ENCODE data around the gene SLC25A53. TPM values are rescaled to one million over a fixed set of nuclear protein-coding genes. Genes with fewer than 3 reads are reported as not detected.

The SLC25A53 gene
- total and polyA plus RNA-seq, 2 of the 4 experiments (the other 2 are of a cell fraction) = 3.7 to 5.9 TPM

DNA sequence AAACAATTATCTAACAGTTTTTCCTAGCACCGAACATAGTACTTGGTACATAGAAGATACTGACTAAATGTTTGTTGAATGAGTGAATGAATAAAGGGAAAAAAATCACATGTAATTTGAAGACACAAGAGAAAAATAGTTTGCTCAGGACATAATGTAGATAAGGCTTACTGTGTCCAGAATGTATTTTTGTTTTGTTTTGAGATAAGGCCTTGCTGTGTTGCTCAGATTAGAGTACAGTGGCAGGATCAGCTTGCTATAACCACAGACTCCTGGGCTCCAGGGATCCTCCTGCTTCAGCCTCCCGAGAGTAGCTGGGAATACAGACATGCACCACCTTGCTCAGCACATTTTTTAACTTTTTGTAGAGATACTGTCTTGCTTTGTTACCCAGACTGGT lies 16.0 kb upstream of the SLC25A53 start:
- no peak overlapping the region for H3K56ac ChIP-seq (ENCODE audit: extremely low read depth, insufficient read depth, low read length)
- H2BK20ac ChIP-seq (ENCODE audit: low read depth, low read length) = no peak overlapping the region
- no peaks in the 10 kb centered on the region for H3K9me1 ChIP-seq (ENCODE audit: insufficient read depth, low read length)
- no peak overlapping the region for H3K4ac ChIP-seq (ENCODE audit: low read depth, low read length)
- no peaks in the 10 kb centered on the region for H3K4me1 ChIP-seq (ENCODE audit: control insufficient read depth, insufficient read depth, low read length)
- no peaks in the 10 kb centered on the region for H3K9me3 ChIP-seq (ENCODE audit: control insufficient read depth, insufficient read depth, low read length)
- H4K91ac ChIP-seq (ENCODE audit: insufficient read depth, low read depth, low read length) = no peak overlapping the region
- TF ChIP-seq RCOR1 (IDR thresholded peaks at IDR 0.05; ENCODE audit: insufficient replicate concordance, low read length) = no peak
- TF ChIP-seq, protein P1, sequence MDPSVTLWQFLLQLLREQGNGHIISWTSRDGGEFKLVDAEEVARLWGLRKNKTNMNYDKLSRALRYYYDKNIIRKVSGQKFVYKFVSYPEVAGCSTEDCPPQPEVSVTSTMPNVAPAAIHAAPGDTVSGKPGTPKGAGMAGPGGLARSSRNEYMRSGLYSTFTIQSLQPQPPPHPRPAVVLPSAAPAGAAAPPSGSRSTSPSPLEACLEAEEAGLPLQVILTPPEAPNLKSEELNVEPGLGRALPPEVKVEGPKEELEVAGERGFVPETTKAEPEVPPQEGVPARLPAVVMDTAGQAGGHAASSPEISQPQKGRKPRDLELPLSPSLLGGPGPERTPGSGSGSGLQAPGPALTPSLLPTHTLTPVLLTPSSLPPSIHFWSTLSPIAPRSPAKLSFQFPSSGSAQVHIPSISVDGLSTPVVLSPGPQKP (IDR thresholded peaks at IDR 0.05; ENCODE audit: borderline replicate concordance, low read depth, low read length) = no peak
- TF ChIP-seq POLR2A (IDR thresholded peaks at IDR 0.05; ENCODE audit: low read depth, low read length) = no peak
- no peak for TF ChIP-seq SMC3 (IDR thresholded peaks at IDR 0.05; ENCODE audit: low read depth, low read length)
- TF ChIP-seq CEBPB (IDR thresholded peaks at IDR 0.05; ENCODE audit: low read depth, low read length) = no peak
- TF ChIP-seq NFE2L2 (IDR thresholded peaks at IDR 0.05; ENCODE audit: low read depth, low read length) = no peak
- no peak for TF ChIP-seq BHLHE40 (IDR thresholded peaks at IDR 0.05; ENCODE audit: low read depth, low read length)
- TF ChIP-seq MAFK (IDR thresholded peaks at IDR 0.05; ENCODE audit: low read depth, low read length) = no peak
- TF ChIP-seq, protein P2, sequence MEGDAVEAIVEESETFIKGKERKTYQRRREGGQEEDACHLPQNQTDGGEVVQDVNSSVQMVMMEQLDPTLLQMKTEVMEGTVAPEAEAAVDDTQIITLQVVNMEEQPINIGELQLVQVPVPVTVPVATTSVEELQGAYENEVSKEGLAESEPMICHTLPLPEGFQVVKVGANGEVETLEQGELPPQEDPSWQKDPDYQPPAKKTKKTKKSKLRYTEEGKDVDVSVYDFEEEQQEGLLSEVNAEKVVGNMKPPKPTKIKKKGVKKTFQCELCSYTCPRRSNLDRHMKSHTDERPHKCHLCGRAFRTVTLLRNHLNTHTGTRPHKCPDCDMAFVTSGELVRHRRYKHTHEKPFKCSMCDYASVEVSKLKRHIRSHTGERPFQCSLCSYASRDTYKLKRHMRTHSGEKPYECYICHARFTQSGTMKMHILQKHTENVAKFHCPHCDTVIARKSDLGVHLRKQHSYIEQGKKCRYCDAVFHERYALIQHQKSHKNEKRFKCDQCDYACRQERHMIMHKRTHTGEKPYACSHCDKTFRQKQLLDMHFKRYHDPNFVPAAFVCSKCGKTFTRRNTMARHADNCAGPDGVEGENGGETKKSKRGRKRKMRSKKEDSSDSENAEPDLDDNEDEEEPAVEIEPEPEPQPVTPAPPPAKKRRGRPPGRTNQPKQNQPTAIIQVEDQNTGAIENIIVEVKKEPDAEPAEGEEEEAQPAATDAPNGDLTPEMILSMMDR (conservative IDR thresholded peaks at IDR 0.05; ENCODE audit: low read depth, low read length) = no peak
- TF ChIP-seq, protein P3, sequence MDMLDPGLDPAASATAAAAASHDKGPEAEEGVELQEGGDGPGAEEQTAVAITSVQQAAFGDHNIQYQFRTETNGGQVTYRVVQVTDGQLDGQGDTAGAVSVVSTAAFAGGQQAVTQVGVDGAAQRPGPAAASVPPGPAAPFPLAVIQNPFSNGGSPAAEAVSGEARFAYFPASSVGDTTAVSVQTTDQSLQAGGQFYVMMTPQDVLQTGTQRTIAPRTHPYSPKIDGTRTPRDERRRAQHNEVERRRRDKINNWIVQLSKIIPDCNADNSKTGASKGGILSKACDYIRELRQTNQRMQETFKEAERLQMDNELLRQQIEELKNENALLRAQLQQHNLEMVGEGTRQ (IDR thresholded peaks at IDR 0.05; ENCODE audit: low read depth, low read length) = no peak
- TF ChIP-seq RFX5 (IDR thresholded peaks at IDR 0.05; ENCODE audit: low read depth, low read length) = no peak
- no peak for TF ChIP-seq MXI1 (IDR thresholded peaks at IDR 0.05; ENCODE audit: borderline replicate concordance, low read depth, low read length)
- no peak for TF ChIP-seq FOS (IDR thresholded peaks at IDR 0.05; ENCODE audit: low read depth, low read length)
- no peak overlapping the region for H2AFZ ChIP-seq (replicated peaks; ENCODE audit: low read length, poor library complexity)
- H4K8ac ChIP-seq (ENCODE audit: low read depth in 2 of 2, low read length in 2 of 2) = no peak overlapping the region
- no peak overlapping the region for H3K23ac ChIP-seq (ENCODE audit: low read depth, low read length)
- H3K9ac ChIP-seq (ENCODE audit: low read depth, low read length) = no peak overlapping the region
- no peak for DNase-seq
- in situ Hi-C loops (cut with MboI; ENCODE audit: low sequenced_read_pairs) (no loop called here), intact Hi-C loops (cut with micrococcal nuclease) (no loop called here), dilution Hi-C loops (cut with HindIII; ENCODE audit: low sequenced_read_pairs, unreplicated experiment) (no loop called here)
- ATAC-seq (ENCODE audit: low read depth) = no peak
- H3K27ac ChIP-seq (ENCODE audit: insufficient read depth, low read length) = no peak overlapping the region
- H2BK120ac ChIP-seq (ENCODE audit: low read depth, low read length) = no peak overlapping the region
- H3K4me3 ChIP-seq (ENCODE audit: insufficient read depth, low read depth, low read length) = no peak overlapping the region
- H3K79me1 ChIP-seq (ENCODE audit: low read depth in 1 of 2, low read length in 2 of 2) = peaks cover 3 to 7% of the 10 kb centered on the region in 2 experiments; a peak in 1 of 4 replicates
- H3K18ac ChIP-seq (ENCODE audit: low read depth, low read length) = no peak overlapping the region
- H4K5ac ChIP-seq (ENCODE audit: low read depth, low read length) = no peak overlapping the region
- POLR2A ChIA-PET (ENCODE audit: unreplicated experiment) = no interaction called here
- no CpG with 5 or more reads among the region's 2 CpGs for WGBS, 2 experiments (ENCODE audit: extremely low coverage in 2 of 2, insufficient read length in 1 of 2)
- H3K36me3 ChIP-seq (ENCODE audit: control insufficient read depth, insufficient read depth, low read length) = no peaks in the 10 kb centered on the region
- H2BK15ac ChIP-seq (ENCODE audit: low read depth, low read length) = no peak overlapping the region
- H3K14ac ChIP-seq (replicated peaks; ENCODE audit: low read depth, low read length) = no peak overlapping the region
- BruUV-seq (replicated peaks) = no TSS peak
- peaks cover 3% of the 10 kb centered on the region for H3K27me3 ChIP-seq (ENCODE audit: control insufficient read depth, insufficient read depth, low read length)
- peaks cover 9% of the 10 kb centered on the region for H4K20me1 ChIP-seq (ENCODE audit: insufficient read depth, low read length)
- H2BK5ac ChIP-seq (ENCODE audit: low read depth, low read length, poor library complexity, severe bottlenecking) = no peak overlapping the region
- no peak overlapping the region for H2AK9ac ChIP-seq (replicated peaks; ENCODE audit: low read depth, low read length, poor library complexity)
- H3K4me2 ChIP-seq (ENCODE audit: low read depth, low read length) = no peak overlapping the region
- CTCF ChIA-PET = no interaction called here
- no peak overlapping the region for H2AK5ac ChIP-seq (ENCODE audit: low read depth, low read length)

All from IMR-90 (cell line).